Hindlimb muscle (tissue), 1 donor: ENCODE results near the gene GPR157. TPM values are rescaled to one million over a fixed set of nuclear protein-coding genes. Genes with fewer than 3 reads are reported as not detected.
A peak's percentile ranks its signal among the peaks of the same experiment; 100 is the strongest.
"Not testable (repeated sequence)": the region's sequence is repeated elsewhere in the genome, so short reads cannot be mapped to it uniquely, and the experiment has no call there.

Source experiments
- DNase-seq: peaks from one replicate; pipeline ENCODE4 v3.0.0-alpha.2; 2013
- polyA plus RNA-seq: library from polyadenylated mRNA; unstranded; fragments of 120-200 nt; gene quantifications from one replicate; pipeline ENCODE4 v1.2.1, GENCODE V29; 2013; ENCODE audit not compliant: insufficient read length

GPR157 gene
- polyA plus RNA-seq, 1 donor, result 1.1 TPM

DNA sequence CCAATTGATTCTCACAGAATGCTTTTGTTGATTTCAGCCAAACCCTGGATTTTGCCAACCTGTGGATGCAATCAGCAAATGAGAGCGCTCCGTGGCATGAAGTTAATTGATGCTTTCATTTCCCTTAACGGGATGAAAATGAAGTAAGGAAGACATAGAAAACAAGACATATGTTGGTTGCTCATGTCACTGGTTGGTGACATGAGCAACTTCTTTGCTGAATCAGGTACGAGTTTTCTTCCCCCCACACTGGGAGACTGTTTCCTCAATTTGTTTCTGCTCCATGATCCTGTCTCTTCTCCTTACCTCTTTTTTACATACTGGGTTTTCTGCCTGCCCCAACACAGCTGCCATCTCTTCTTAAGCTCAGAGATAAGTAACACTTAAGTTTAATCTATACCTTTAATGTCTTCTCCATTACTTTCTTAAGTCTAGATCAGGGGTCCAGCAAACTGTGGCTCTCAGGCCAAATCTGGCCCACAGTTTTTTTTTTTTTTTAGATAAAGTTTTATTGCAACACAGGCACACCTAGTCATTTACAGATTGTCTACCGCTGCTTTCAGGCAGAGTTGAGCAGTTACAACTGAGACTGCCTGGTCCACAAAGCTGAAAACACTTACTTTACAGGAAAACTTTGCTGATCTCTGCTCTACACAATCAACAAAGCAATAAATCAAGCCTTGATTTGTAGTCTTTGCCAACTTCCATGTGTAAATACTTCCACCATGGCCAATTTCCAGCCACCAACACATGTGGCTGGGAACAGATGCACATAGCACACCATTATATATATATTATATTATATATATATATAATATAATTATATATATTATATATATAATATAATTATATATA lies 13.3 kb downstream of the GPR157 start:
- DNase-seq, result no peak

DNA sequence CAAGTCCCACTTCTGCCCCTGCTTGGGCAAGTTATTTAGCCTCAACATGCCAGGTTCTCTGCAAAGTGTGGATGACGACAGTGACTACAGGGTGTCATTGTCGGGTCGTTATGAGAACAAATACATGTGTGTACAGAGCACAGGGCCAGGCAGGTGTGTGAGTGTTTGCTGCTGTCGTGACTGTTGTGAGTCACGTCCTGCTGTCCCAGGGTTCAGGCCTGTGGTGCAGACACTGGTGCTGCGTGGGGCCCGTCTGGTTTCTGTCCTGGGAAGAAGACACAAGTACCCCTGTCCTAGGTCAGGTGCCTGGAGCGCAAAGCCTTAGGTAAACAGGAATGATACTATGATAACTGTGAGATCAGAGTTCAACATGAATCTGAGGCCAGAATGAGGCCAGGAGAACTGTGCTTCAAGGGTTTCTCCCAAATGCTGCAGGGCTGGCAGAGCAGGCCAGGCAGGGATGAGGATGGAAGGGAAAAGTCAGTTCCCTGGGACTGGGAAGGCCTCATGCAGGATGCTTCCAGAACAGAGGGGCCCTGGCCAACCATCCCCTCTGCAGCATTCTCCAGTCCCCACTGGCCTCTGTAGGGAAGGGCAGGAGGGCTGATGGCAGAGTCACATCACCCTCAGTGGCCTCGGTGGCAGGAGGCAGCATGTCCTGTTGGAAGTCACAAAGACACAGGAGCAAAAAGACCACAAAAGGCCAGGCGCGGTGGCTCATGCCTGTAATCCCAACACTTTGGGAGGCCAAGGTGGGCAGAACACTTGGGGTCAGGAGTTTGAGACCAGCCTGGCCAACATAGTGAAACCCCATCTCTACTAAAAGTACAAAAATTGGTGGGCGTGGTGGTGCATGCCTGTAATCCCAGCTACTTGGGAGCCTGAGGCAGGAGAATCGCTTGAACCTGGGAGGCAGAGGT lies 15.7 kb downstream of the GPR157 start:
- no peak for DNase-seq

DNA sequence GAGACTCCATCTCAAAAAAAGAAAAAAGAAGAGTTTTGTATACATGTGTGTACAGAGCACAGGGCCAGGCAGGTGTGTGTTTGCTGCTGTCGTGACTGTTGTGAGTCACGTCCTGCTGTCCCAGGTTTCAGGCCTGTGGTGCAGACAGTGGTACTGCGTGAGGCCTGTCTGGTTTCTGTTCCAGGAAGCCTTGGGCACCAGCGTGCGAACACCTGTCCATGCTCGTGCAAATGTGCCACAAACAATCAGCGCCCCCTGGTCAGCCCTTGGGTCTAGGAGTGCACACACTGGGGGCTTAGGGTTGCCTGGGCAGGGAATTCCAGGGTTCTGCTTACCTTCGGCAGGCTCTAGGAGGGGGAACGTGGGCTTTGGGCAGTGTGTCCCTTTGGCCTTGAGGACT lies 16.9 kb downstream of the GPR157 start:
- DNase-seq, result no peak

DNA sequence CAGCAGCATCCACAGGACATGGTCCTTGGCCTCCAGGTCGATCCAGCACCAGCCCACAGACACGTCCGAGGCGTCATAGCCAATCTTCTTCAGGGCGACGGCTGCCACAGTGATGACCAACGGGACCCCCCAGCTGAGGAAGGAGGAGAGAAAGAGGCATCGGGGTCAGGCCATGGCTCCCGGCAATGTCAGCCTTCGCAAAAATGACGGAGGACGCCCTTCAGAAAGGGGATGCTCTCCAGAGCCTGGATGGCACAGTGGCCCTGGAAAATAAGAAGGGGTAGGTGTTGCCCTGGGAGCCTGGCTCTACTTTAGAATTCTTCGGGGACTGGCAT lies 17.6 kb downstream of the GPR157 start:
- no peak for DNase-seq

DNA sequence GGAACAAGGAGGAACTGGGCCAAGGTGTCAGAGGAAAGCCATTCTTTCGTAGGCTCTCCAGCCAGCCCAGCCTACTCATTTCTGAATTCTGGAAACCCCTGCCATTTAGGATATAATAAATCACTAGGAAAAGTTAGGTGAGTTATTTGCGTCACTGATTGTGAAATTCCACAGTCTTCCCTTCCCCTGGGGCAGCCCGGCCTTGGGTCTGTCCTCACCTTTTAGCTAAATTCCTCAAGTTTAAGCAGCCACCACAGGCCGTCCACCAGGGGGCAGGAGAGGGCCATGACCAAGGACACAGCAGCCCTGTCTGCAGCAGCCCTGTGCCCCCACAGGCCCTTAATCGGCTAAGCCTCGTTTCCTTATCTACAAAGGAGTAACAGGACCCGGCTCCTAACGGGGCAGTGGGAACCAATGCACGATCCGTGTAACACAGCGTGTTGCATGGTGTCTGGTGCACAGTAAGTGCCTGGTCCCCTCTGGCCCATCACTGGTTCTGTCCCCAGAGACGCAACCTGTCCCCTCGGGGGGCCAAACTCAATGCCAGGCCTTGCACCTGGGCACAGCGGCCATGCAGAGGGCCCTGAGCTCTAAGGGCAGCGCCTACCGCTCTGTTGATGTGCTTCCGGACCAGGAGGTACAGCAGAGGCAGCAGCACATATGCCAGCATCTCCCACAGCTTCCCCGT lies 18.1 kb downstream of the GPR157 start:
- peak; percentile 83 for DNase-seq

DNA sequence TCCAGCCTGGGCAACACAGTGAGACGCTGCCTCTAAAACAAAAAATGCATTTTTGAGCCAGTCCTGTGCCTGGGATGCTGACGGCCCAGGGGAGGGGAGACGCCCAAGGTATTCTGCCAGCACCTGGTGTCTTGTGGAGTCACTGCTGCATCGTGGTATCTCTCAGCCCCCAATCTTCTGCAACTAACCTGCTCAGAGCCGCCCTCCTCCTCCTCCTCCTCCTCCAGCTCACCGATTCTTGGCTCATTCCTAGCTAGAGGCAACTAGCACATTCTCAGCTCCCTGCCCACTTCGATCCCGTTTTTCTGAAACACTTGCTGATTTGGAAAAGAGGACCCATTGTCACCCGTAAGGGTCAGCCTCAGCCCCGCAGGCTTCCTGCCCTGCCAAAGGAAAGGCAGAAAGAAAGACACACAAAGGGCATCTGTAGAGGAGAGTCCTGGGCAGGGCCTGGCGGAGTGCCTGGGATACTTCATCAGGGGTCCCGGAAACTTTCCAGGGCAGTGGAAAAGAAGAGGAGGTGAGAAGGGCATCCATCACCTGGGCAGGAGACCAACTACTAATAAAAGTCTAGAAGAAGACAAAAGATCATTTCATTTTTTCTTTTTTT lies 20.7 kb downstream of the GPR157 start:
- DNase-seq, result no peak

DNA sequence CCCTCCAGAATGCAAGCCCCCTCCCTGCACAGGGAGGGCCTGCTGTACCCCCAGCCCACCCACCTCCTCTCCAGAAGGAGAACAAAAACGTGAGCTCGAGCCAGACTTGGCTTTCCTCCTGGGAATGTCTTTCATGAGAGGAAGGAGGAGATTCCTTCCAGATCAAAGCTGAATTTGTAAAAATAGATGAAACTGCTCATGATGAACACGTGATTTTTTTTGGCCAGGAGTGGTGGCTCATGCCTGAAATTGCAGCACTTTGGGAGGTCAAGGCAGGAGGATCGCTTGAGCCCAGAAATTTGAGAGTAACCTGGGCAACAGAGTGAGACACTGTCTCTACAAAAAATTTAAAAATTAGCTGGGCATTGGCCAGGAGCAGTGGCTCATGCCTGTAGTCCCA lies 21.8 kb downstream of the GPR157 start:
- DNase-seq, result no peak

DNA sequence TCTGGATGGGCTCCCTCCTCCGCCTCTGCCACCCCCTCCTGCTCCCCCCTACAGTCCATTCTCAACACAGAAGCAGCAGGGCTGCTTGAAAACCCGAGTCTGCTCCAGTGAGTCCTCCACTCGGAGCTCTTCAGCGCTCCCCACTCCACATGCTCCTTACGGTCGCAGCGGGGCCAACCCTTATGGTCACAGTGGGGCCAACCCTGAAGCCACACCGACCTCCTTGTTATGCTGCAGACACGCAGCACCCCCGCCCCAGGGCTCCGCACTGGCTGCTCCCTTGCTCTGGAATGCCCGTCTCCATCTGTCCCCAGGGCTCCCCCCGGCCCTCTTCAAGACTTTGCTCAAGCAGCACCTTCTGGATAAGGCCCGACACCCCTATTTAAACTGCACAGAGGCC lies 22.6 kb downstream of the GPR157 start:
- no peak for DNase-seq

DNA sequence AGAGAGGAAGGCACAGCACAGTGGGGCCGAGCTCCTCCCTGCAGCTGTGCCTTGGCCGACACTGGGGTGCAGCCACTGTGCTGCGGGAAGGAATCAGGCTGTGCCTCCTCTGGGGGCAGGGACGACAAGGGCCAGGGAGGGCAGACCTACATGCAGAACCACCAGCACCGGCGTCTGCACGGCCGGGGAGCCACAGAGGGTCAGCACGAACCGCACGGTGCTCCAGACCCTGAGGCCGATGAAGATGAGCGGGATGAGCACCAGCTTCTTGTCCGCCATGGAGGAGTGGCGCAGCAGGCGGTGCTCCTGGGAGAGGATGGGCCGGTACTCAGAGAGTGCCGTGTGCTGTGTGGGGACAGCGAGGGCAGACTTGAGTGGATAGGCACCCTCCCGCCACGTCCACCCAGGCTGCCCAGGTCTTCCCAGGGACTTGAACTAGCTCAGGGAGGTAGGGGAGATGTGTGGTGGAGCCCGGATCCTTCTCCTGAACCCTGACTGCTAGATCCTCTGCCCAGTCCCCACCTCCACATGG lies 23.5 kb downstream of the GPR157 start:
- DNase-seq, result no peak

DNA sequence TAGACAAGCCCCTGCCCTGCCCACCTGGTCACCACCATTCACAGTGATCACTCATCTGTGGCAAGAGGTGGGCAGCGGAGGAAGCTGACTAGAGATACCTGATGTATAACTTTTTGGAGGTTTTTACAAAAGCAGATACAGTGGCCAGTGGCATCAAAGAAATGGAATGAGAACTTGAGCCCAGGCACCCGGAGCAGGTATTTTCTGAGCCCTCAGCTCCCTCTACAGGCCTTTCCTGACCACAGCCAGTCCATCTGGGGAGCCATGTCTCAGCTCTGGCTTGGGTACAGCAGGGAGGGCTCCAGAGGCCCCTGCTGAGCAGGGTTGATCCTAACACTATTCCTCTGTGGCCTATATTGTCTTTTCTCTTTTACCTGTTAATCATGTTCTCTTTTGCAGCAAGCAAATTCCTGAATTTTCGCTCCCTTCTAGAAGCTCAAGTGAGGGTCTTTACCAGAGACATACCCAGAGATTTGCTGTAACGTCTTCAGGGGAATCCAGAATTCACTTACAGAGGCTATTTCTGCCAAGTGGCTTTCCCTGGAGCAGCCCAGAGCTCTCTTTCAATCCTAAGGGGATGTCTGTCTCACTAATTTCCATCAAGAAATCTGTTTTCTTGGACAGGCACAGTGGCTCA lies 27.3 kb downstream of the GPR157 start:
- DNase-seq, result peak; percentile 39

DNA sequence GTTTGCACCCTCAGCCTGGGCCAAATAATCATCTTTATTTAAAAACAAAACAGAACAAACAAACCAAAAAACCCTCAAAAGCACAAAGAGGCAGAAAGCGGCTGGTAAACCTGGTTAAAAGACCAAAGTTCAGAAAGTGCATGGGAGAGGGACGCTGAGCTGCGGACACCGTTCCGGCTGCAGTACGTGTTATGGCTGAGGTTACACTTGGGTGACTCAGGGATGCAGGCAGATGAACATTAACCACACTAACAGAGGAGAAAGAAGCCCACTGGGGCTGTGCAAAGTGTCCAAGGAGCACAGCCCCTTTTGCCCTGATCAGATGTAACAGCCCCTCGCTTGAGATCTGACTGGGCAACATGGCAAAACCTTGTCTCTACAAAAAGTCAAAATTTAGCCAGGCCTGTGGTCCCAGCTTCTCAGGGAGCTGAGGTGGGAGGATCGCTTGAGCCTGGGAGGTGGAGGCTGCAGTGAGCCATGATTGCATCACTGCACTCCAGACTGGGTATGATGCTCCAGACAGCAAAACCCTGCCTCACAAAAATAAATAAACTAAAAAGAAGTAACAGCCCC lies 28.3 kb downstream of the GPR157 start:
- DNase-seq, result no peak

DNA sequence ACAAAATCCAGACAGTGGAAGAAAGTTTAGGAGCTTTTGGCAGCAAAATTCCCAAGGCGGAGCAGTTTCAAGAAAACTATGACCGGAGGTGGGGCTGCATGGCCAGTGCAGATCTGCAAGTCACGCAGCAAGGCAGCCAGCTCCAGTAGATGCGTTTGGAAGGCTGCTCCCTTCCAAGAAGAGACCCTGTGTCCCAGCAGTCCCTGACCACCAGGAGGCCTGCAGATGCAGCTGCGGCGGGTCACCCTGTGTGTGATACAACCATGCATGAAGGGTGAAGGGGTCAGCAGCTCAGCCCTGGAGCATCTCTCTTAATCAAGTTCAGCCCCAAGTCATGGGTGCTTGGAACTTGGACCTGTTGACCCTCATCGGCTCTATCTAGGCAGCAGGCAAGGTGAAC lies 29.3 kb downstream of the GPR157 start:
- no peak for DNase-seq

DNA sequence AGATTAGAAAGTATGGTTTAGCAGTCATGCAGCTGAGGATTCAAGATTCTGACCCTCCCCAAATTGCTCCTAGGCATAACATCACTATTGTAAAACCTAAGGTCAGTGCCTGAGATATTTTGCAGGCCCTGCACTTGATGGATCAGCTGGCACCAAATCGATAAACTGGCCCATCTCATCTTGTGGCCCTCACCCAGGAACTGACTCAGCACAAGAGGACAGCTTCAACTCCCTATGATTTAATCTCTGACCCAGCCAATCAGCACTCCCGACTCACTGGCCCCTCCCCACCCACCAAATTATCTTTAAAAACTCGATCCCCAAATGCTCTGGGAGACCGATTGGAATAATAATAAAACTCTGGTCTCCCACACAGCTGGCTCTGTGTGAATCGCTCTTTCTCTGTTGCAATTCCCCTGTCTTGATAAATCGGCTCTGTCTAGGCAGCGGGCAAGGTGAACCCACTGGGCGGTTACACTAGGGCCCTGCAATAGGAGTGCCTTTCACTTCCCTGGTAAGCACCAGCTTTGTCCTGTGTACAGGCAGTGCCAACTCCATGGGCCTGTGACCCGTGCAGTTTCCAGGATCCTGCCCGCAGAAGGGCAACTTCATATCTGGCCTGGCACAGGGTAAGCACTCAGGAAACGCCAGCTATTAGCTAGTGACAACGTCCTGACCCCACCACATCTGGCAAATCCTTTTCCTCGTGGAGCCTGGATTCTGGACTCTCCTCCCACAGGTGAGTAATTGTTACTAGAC lies 30.8 kb downstream of the GPR157 start:
- no peak for DNase-seq

DNA sequence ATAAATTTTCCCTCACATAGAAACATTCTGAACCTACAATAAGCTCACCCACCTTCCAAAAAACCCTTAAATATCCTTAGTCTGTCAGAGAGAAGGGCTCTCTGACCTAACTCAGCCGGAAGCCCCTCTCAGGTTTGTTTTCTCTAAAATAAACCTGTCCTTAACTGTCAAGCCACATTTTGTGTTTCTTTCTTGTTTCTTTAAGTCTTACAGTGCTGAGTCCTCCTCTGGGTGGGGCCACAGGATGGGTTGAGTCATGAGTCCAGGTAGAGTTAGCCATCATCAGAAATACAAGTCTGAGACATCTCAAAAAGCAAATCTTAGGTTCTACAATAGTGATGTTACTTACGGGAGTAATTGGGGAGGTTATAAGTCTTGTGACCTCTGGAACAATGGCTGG lies 33.1 kb downstream of the GPR157 start:
- no peak for DNase-seq

DNA sequence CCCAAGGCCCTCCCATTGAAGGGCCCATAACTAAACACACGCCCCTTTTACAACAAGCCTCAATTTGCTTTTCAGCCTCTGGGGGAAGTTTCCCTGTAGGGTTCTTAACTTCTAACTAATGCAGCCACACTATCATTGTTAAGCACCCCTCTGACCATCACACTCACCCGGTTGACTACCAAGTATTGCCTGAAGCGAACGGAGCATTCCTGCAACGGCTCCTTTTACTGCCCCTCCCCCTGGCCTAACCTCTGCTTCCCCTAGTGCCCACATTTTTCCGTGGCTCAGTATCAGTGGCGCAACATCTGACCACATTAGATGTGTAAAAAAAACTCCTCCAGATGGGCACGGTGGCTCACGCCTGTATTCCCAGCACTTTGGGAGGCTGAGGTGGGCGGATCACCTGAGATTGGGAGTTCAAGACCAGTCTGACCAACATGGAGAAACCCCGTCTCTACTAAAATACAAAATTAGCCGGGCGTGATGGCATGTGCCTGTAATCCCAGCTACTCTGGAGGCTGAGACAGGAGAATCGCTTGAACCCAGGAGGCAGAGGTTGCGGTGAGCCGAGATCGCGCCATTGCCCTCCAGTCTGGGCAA lies 34.8 kb downstream of the GPR157 start:
- not testable (repeated sequence) for DNase-seq

DNA sequence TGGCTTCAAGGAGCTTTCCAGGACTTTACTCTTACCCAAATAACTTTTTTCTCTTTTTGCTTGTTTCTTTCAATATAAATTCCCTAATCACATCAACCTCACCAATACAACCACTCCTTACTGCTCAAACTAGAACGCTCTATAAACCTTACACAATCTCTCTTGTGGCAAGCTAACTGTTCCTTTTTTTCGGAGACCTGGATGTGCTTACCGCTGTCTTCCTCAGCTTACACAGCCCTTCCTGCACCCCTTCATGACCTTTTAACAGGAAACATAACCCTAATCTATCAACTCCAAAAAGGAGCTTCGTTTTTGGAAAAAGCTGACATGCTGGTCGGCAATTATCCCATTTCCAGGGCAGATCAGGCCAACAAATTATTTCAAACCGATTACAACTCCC lies 35.3 kb downstream of the GPR157 start:
- DNase-seq, result no peak

DNA sequence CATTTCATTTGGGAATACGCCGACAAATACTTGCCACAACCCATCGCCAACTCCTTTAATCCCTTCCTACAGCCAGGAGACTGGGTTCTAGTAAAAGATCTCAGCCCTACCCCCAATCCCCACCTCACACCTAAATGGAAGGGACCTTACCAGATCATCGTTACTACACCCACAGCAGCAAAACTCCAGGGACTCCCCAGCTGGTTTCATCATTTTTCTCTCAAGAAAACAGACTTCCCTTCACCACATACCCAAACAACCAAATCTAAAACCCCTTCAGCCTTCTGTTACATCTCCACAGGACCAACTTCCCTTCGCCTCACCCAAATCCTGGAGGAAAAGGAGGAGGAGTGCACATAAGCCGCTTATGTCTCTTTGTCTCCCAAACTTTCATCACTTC lies 35.8 kb downstream of the GPR157 start:
- no peak for DNase-seq

DNA sequence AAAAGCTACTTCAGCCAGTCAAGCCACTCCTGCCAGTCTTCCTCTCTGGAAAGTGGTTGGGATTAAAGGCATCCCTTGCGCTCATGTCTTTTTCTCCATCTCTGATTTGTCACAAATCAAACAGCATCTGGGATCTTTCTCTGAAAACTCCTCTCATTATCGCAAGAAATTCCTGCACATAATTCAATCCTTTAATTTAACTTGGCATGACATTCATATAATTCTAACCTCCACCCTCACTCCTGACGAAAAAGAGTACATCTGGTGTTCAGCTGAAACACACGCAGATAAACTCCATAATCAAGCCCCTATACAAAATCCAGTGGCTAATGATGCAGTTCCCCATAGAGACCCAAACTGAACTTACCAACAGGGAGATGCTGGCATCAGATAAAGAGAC lies 40.1 kb downstream of the GPR157 start:
- no peak for DNase-seq

DNA sequence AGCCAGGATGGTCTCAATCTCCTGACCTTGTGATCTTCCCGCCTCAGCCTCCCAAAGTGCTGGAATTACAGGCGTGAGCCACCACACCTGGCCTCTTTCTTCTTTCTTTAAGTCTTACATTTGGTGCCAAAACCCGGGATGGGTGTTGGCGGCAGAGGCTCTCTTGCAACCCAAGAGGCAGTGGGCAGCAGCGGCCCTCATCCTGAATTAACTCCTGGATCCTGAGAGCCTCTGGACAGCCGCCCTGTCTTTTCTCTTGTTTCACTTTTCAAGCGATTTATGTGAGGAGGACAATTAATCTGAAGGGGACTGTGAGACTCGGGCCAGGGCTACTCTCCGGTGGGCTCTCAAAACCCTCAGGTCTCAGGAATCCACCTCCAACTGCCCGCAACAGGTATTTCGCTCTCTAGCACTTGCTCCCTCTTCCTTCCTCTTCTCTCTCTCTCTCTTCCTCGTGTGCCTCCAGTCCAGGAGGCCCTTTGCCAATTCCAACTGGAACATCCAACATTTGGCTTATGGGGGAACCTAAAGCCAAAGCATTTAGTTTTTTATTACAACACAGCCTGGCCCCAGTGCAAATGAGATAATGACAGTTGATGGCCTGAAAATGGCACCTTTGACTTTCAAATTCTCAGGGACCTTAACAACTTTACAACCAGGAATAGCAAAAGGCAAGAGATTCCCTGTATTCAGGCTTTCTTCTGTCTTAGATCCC lies 41.3 kb downstream of the GPR157 start:
- DNase-seq, result no peak

DNA sequence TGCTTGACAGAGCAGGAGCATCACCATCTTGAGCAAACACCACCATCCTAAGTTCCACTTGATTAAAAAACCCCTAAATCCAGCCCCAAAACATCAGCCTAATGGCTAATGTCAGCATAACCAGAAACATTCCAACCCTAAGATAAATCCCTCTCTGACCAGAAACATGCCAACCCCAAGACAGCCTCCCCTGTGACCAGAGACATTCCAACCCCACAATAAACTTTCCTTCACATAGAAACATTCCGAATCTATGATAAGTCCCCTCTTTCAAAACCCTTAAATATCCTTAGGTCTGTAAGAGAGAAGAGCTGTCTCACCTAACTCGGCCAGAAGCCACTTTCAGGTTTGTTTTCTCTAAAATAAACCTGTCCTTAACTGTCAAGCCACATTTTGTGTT lies 42.1 kb downstream of the GPR157 start:
- DNase-seq, result no peak
